ENCODE measurements around the gene KRT32. TPM values are rescaled to one million over a fixed set of nuclear protein-coding genes. Genes with fewer than 3 reads are reported as not detected.

KRT32 gene
- total RNA-seq, 1 donor from 2014 or later: not detected

- Mint-ChIP-seq H3K4me1 (peaks cover 11% of the 10 kb centered on the region), H3K9me3 (no peaks in the 10 kb centered on the region), H3K4me3 (no peak overlapping the region), H3K27ac (no peak overlapping the region), H3K36me3 (no peaks in the 10 kb centered on the region), H3K27me3 (ENCODE audit: insufficient read depth, low read depth) (peaks cover 5% of the 10 kb centered on the region)
- Histone ChIP-seq H3K36me3 (no peaks in the 10 kb centered on the region), H3K4me3 (no peak overlapping the region), H4K20me1 (ENCODE audit: low read depth) (no peaks in the 10 kb centered on the region), H3F3A (ENCODE audit: low read depth) (no peaks in the 10 kb centered on the region), H3K27me3 (no peaks in the 10 kb centered on the region), H3K27ac (no peak overlapping the region), H3K4me2 (no peak overlapping the region), H3K9me3 (ENCODE audit: low read depth) (no peaks in the 10 kb centered on the region), H2AFZ (replicated peaks) (no peak overlapping the region), H3K79me2 (ENCODE audit: low read depth) (no peaks in the 10 kb centered on the region), H3K9ac (no peak overlapping the region), H3K4me1 (peaks cover 8% of the 10 kb centered on the region)
- no peak for TF ChIP-seq EZH2phosphoT487 (IDR thresholded peaks at IDR 0.05)
- TF ChIP-seq EZH2 (IDR thresholded peaks at IDR 0.05): no peak
- TF ChIP-seq, protein P1, sequence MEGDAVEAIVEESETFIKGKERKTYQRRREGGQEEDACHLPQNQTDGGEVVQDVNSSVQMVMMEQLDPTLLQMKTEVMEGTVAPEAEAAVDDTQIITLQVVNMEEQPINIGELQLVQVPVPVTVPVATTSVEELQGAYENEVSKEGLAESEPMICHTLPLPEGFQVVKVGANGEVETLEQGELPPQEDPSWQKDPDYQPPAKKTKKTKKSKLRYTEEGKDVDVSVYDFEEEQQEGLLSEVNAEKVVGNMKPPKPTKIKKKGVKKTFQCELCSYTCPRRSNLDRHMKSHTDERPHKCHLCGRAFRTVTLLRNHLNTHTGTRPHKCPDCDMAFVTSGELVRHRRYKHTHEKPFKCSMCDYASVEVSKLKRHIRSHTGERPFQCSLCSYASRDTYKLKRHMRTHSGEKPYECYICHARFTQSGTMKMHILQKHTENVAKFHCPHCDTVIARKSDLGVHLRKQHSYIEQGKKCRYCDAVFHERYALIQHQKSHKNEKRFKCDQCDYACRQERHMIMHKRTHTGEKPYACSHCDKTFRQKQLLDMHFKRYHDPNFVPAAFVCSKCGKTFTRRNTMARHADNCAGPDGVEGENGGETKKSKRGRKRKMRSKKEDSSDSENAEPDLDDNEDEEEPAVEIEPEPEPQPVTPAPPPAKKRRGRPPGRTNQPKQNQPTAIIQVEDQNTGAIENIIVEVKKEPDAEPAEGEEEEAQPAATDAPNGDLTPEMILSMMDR (IDR thresholded peaks at IDR 0.05): no peak
- no peak for DNase-seq (ENCODE audit: low spot score)
These were observed 31.1 kb upstream of the KRT32 start for GRCh38 chr17:41498276-41498675.

DNA sequence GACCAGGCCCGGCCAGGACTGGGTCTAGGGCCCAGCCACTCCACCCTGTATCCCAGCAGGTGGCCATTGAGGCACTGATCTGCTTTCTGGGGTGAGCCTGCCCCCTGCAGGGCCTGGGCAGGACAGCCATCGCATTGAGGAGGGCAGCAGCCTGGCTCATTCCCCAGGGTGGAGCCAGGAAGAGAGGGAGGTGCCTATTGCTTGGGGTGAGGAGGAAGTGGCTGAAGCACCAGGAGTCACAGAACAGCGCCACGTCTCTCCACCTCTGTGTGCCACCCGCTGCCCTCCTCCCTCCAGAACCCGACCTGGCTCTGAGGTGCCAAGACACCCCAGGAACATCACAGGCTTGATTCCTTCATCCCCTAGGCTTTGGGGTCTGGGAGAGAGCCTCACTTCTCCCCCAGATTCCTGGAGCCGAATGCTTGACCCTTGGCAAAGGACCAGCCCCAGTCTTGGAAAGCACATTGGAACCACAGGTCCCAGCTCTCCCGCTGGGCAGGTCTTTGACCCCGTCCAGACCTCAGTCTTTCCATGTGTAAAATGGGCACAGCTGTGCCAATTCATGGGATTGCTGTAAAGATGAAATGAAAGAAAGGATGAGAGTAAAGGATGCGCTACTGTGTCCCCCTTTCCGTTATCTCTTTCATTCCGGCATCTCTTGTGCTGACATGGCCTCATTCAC is 29.8 kb upstream of the KRT32 start:
- H3K36me3 ChIP-seq: no peaks in the 10 kb centered on the region
- no peaks in the 10 kb centered on the region for H3K27me3 ChIP-seq
- peak; percentile 76 for DNase-seq (ENCODE audit: low spot score)
- H3K36me3 Mint-ChIP-seq: no peaks in the 10 kb centered on the region
- no peaks in the 10 kb centered on the region for H3K9me3 Mint-ChIP-seq
- no peaks in the 10 kb centered on the region for H3K9me3 ChIP-seq (ENCODE audit: low read depth)
- no peaks in the 10 kb centered on the region for H3F3A ChIP-seq (ENCODE audit: low read depth)
- H3K4me1 Mint-ChIP-seq: peaks cover 19% of the 10 kb centered on the region
- no peak overlapping the region for H3K4me3 ChIP-seq
- no peak overlapping the region for H3K27ac ChIP-seq
- H3K27ac Mint-ChIP-seq: no peak overlapping the region
- no peak overlapping the region for H3K4me2 ChIP-seq
- no peak overlapping the region for H3K9ac ChIP-seq
- H4K20me1 ChIP-seq (ENCODE audit: low read depth): no peaks in the 10 kb centered on the region
- TF ChIP-seq, protein P1 (IDR thresholded peaks at IDR 0.05): peak; percentile 59
- TF ChIP-seq EZH2phosphoT487 (IDR thresholded peaks at IDR 0.05): no peak
- H3K27me3 Mint-ChIP-seq (ENCODE audit: insufficient read depth, low read depth): peaks cover 7% of the 10 kb centered on the region
- H3K79me2 ChIP-seq (ENCODE audit: low read depth): no peaks in the 10 kb centered on the region
- H3K4me1 ChIP-seq: peaks cover 8% of the 10 kb centered on the region
- no peak overlapping the region for H3K4me3 Mint-ChIP-seq
- H2AFZ ChIP-seq (replicated peaks): no peak overlapping the region

DNA sequence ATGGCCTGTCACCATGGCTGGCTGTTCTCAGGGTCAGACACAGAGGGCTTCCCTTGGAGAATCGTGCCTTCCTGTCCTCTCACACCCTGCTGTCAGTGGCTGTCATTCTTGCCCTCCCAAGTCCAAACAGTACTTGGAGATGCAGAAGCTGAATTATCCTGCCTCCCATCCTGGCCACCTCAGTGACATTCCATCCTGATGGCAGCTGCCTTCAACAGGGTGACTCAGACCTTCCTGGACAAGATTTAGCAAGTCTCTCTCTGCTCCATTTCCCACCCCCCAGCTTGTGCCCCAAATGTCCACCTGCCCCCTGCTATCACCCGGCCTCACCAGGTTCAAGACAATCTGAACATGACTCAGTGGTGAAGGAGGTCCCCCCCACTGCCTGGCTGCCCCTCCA is 27.3 kb upstream of the KRT32 start:
- Histone ChIP-seq H3K9me3 (ENCODE audit: low read depth) (no peaks in the 10 kb centered on the region), H2AFZ (replicated peaks) (no peak overlapping the region), H3K4me1 (no peaks in the 10 kb centered on the region), H3F3A (ENCODE audit: low read depth) (no peaks in the 10 kb centered on the region), H3K9ac (no peak overlapping the region), H3K4me2 (no peak overlapping the region), H4K20me1 (ENCODE audit: low read depth) (no peaks in the 10 kb centered on the region), H3K79me2 (ENCODE audit: low read depth) (no peaks in the 10 kb centered on the region), H3K27me3 (no peaks in the 10 kb centered on the region), H3K27ac (no peak overlapping the region), H3K36me3 (no peaks in the 10 kb centered on the region), H3K4me3 (no peak overlapping the region)
- TF ChIP-seq EZH2phosphoT487 (IDR thresholded peaks at IDR 0.05): no peak
- no peak for TF ChIP-seq EZH2 (IDR thresholded peaks at IDR 0.05)
- no peaks in the 10 kb centered on the region for H3K9me3 Mint-ChIP-seq
- H3K27ac Mint-ChIP-seq: peak overlapping the region; percentile 39
- DNase-seq (ENCODE audit: low spot score): no peak
- peaks cover 5% of the 10 kb centered on the region for H3K27me3 Mint-ChIP-seq (ENCODE audit: insufficient read depth, low read depth)
- H3K4me1 Mint-ChIP-seq: peaks cover 11% of the 10 kb centered on the region
- no peak overlapping the region for H3K4me3 Mint-ChIP-seq
- no peaks in the 10 kb centered on the region for H3K36me3 Mint-ChIP-seq

GRCh38 chr17:41492771-41493170 is 25.6 kb upstream of the KRT32 start:
- H3K79me2 ChIP-seq (ENCODE audit: low read depth): no peaks in the 10 kb centered on the region
- H3K9me3 ChIP-seq (ENCODE audit: low read depth): no peaks in the 10 kb centered on the region
- H3K9ac ChIP-seq: no peak overlapping the region
- H3K36me3 ChIP-seq: no peaks in the 10 kb centered on the region
- peaks cover 11% of the 10 kb centered on the region for H3K4me1 Mint-ChIP-seq
- peaks cover 8% of the 10 kb centered on the region for H3K27me3 Mint-ChIP-seq (ENCODE audit: insufficient read depth, low read depth)
- no peak overlapping the region for H3K27ac ChIP-seq
- no peaks in the 10 kb centered on the region for H3K9me3 Mint-ChIP-seq
- H3K4me3 Mint-ChIP-seq: no peak overlapping the region
- H3F3A ChIP-seq (ENCODE audit: low read depth): no peaks in the 10 kb centered on the region
- no peaks in the 10 kb centered on the region for H3K36me3 Mint-ChIP-seq
- H3K4me3 ChIP-seq: no peak overlapping the region
- H2AFZ ChIP-seq (replicated peaks): no peak overlapping the region
- TF ChIP-seq EZH2phosphoT487 (IDR thresholded peaks at IDR 0.05) (no peak), EZH2 (IDR thresholded peaks at IDR 0.05) (no peak)
- TF ChIP-seq, protein P1 (IDR thresholded peaks at IDR 0.05): no peak
- no peaks in the 10 kb centered on the region for H3K27me3 ChIP-seq
- H3K27ac Mint-ChIP-seq: no peak overlapping the region
- no peaks in the 10 kb centered on the region for H3K4me1 ChIP-seq
- no peaks in the 10 kb centered on the region for H4K20me1 ChIP-seq (ENCODE audit: low read depth)
- DNase-seq (ENCODE audit: low spot score): no peak
- H3K4me2 ChIP-seq: no peak overlapping the region
